Lower leg skin (tissue), 4 donors: ENCODE results near the gene PTPRCAP. TPM values are rescaled to one million over a fixed set of nuclear protein-coding genes. Genes with fewer than 3 reads are reported as not detected.

ENCODE experiments used
- DNase-seq, 2 donors: peaks; one replicate each; pipeline ENCODE4 v3.0.0-alpha.2; 2019; ENCODE audit warnings: low spot score in 2 of 2
- H3K4me3 ChIP-seq: fragments of 200-600 bp; sonication (generic); 2 replicates; pipeline ENCODE4 v1.5.1; 2017; ENCODE audit warnings: mild to moderate bottlenecking, low read depth; ENCODE audit not compliant: poor library complexity, severe bottlenecking
- POLR2A ChIP-seq, 2 donors: fragments of 450-650 bp; IDR thresholded peaks; one replicate each; pipeline ENCODE4 v1.6.1; 2016 to 2017; ENCODE audit warnings: antibody characterized with exemption in 2 of 2, mild to moderate bottlenecking in 1 of 2, moderate library complexity in 1 of 2
- WGBS, 2 donors: methylation state at CpG; one replicate each; pipeline ENCODE4 v1.1.5; 2018; 5-methylcytosine and 5-hydroxymethylcytosine counted together
- intact Hi-C: fragments of 100-400 bp; cut with DNase I; formaldehyde crosslinking; loops from one replicate; pipeline ENCODE4 v1.15.0; 2023; ENCODE audit warnings: low total_unique reads
- total RNA-seq, 4 donors: library from RNA; depleted of rRNA; stranded (reverse); fragments of >200 nt; gene quantifications; one replicate each; pipeline ENCODE4 v1.1.0, GENCODE V29; 2016
- TF ChIP-seq, protein P1 (sequence below), 3 donors: fragments of 450-650 bp; IDR thresholded peaks; one replicate each; pipeline ENCODE4 v1.5.1; 2016; ENCODE audit warnings: antibody characterized with exemption in 3 of 3, mild to moderate bottlenecking in 3 of 3, moderate library complexity in 2 of 3

PTPRCAP gene
- total RNA-seq, 4 donors from 2014 or later = 1.6 to 2.9 (median 2.1) TPM

DNA sequence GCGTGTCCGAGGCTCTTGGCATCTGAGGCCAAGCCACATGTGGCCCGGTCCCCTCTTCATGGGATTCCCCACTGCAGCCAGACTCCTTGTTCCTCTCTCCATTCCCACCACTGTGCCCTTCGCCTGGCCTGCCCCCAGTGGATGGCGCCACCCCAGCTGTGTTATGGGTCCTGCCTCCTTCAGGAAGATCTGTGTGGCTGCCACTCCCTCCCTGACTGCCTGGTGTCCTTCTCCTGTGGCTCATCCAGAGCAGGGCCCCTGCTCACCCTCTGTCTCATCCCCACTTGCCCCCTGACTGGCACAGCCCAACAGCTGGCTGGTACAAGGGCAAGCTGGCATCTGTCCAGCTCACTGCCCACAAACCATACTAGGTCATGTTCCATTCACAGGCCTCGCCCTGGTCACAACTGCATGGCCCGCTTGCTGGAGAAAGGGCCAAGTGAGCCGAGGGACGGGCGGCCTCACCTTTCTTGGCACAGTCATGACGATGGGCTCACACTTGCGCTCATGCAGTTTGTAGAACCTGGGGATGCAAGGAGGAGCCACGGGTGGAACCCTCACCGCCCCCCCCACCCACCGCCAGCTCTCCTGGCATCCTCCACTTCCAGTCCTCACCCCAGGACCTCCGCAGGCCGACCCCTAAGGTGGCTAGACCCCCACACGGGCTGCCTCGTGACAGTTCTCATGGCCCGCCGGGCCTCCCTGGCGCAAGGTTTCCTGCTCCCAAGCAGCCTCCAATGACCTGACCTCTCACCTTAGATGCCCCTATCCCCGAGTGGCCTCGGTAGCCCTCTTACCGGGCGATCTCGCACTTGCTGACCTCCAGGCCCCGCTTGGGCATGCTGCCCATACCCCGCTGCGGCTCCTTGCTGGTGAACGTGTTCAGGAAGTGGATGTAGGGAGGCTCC, 2.1 kb upstream of the PTPRCAP start:
- no peak for TF ChIP-seq POLR2A (IDR thresholded peaks at IDR 0.05)
- TF ChIP-seq, protein P1, sequence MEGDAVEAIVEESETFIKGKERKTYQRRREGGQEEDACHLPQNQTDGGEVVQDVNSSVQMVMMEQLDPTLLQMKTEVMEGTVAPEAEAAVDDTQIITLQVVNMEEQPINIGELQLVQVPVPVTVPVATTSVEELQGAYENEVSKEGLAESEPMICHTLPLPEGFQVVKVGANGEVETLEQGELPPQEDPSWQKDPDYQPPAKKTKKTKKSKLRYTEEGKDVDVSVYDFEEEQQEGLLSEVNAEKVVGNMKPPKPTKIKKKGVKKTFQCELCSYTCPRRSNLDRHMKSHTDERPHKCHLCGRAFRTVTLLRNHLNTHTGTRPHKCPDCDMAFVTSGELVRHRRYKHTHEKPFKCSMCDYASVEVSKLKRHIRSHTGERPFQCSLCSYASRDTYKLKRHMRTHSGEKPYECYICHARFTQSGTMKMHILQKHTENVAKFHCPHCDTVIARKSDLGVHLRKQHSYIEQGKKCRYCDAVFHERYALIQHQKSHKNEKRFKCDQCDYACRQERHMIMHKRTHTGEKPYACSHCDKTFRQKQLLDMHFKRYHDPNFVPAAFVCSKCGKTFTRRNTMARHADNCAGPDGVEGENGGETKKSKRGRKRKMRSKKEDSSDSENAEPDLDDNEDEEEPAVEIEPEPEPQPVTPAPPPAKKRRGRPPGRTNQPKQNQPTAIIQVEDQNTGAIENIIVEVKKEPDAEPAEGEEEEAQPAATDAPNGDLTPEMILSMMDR (IDR thresholded peaks at IDR 0.05) = no peak
- no peak for DNase-seq
- H3K4me3 ChIP-seq = no peak overlapping the region
- intact Hi-C loops = no loop called here
- WGBS, 2 donors = 62 to 70% methylated on average over 31 of the region's 31 CpGs

DNA sequence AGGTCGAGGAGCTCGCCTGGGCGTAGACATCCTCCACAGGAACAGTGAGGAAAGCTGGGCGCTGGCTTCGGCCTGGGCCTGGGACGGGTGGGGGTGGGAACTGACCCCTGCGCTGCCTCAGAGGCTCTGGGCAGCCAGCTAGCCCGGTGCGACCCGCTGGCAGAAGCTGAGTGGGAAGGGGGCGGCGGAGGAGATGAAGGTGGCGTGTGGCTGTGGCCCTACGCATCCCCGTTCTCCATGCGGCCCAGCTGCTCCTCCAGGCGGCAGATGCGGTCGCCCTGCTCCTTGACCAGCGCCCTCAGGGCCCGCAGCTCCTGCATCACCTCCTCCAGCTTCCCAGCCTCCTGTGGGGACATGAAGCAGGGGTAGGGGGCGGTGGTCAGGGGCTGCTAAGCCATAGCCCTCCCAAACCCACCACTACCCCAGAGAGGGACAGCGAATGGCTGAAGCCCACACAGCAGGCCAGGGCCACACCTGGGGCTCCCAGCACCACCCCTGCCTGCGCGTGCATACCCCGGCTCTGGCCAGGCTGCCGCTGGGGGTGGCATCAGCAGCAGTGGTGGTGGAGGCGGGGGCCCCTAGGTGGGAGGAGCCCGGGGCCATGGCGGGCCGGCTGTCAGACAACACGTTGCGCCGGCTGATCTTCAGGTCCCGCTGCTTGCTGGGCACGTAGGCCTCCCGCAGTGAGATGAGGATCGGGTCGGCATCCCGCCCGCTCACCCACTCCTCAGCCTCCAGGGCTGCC, 848 bp upstream of the PTPRCAP start:
- H3K4me3 ChIP-seq = no peak overlapping the region
- TF ChIP-seq POLR2A (IDR thresholded peaks at IDR 0.05) = no peak
- TF ChIP-seq, protein P1 (IDR thresholded peaks at IDR 0.05) = no peak
- intact Hi-C loops = no loop called here
- DNase-seq = peak in 1 of 2 donors; percentile 87
- 76 to 85% methylated on average over 29 to 32 of the region's 41 CpGs for WGBS, 2 donors

DNA sequence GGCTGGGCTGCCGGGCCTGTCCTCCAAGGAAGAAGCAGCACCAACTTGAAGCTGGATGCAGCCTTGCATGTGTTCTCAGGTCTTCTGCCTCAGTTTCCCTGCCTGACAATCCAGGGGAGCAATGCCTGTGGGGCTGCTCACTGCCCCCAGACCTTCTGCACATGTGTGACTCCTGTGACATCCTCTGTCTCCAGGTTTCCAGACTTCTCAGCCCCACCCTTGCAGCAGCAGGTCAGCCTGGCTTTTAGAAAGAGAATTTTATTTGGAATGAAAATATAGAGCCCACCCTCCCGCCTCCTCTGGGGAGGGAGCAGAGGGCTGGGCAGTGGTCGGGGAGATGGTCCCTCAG, 301 bp upstream of the PTPRCAP start:
- DNase-seq = no peak
- WGBS, 2 donors = 65 to 67% methylated on average over 3 of the region's 3 CpGs
- H3K4me3 ChIP-seq = no peak overlapping the region
- intact Hi-C loops = no loop called here
- no peak for TF ChIP-seq POLR2A (IDR thresholded peaks at IDR 0.05)

DNA sequence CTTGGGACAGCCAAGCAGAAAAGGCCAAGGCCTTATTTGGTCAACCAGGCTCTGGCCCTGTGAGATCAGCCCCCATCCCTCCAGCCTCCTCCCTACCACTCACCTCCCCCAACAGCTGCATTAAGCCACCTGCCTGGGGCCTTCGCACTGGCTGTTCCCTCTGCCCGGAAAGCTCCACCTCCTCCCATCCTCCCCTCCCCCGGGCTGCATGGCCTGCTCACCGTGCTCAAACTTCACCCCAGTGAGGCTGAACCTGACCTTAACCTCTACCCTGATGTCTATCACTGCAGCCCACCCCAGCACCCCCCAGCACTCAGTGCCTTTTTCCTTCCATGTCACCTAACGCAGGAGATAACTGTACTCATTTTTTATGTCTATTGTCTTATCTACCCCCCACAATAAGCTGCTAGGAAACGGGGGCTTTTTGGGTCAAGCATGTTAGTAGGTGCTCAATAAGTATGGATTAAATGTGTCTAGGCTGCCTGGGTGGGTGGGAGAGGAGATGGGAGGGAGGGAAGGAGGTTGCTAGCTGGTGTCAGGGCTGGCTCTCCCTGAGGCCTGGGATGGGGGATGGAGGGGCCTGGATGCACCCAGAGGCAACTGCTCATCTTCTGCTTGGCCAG, 912 bp downstream of the PTPRCAP start:
- DNase-seq = no peak
- intact Hi-C loops = no loop called here
- WGBS, 2 donors = 42 to 47% methylated on average over 6 of the region's 6 CpGs

DNA sequence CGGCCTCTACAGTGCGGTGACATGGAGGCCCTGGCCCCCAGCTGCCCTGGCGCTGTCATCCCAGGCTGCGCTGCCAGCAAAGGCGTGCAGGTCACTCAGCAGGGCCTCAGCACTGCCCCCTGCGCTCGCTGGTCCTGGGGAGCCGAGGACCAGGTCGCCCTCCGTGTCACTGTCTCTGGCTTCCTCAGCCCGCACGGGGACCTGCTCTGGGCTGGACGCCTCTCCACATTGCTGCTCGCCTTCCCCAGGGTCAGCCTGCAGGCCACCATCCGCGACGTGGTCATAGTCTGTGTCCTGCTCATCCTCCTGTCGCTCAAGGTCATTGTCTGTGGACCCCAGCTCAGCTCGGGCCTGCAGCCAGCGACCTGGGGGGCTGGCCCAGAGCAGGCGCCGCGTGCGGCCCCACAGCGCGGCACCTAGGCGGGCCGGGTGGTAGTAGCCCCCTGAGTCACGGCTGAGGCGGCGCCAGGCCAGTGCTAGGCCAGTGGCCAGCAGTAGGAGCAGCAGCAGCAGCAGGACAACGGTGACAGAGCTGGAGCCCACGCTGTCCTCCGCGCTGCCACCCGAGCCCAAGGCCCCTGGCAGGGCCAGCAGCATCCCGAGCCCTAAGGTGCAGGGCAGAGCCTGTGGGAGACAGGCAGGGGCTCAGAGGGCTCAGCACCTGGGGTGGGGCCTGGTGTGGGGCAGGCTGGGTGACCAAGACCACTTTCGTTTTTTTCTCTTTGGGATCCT, 1.6 kb downstream of the PTPRCAP start:
- WGBS, 2 donors = 88 to 93% methylated on average over 21 to 38 of the region's 38 CpGs
- TF ChIP-seq, protein P1 (IDR thresholded peaks at IDR 0.05) = no peak
- no peak for TF ChIP-seq POLR2A (IDR thresholded peaks at IDR 0.05)
- intact Hi-C loops = no loop called here
- no peak for DNase-seq
- no peak overlapping the region for H3K4me3 ChIP-seq

More for the DNA sequence above, 912 bp downstream of the PTPRCAP start:
- TF ChIP-seq POLR2A (IDR thresholded peaks at IDR 0.05) = no peak
- TF ChIP-seq, protein P1 (IDR thresholded peaks at IDR 0.05) = no peak
- H3K4me3 ChIP-seq = no peak overlapping the region
